ENCODE results near the gene MT2A. TPM values are rescaled to one million over a fixed set of nuclear protein-coding genes. Genes with fewer than 3 reads are reported as not detected.

The MT2A gene
- total and polyA plus RNA-seq, 2 of the 13 experiments (the other 11 are each of a cell fraction or from before 2014, with no cell fraction given) = 135 to 371 TPM

DNA sequence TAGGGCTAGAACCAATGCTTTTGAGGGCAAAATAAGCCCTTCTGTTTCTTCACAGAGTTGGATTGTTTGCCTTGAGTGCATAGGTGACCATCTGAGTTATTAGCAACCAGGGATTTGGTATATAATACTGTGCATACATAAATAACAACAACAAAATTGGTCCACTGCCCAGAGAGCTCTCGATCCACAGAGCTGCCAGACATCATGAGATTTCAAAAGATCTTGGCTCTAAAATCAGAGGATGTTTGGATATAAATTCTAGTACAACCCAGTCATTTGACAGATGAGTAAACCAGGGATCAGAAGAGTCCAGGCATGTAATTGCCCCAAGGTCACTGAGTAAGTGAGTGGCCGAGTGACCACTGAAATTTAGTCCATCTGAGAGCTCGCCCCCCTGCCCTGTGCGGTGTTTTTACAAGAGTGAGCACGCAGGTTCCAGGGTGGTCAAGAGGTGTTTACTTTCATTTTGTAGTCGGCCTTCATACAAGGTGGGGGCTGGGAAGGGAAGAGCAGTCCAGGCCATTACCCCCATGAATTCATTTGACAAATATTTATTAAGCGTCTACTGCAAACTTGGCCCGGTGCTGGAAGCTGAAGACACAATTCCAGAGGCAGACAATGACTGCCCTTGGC is 1.8 kb upstream of the MT2A start (continued):
- TF ChIP-seq, protein P1, sequence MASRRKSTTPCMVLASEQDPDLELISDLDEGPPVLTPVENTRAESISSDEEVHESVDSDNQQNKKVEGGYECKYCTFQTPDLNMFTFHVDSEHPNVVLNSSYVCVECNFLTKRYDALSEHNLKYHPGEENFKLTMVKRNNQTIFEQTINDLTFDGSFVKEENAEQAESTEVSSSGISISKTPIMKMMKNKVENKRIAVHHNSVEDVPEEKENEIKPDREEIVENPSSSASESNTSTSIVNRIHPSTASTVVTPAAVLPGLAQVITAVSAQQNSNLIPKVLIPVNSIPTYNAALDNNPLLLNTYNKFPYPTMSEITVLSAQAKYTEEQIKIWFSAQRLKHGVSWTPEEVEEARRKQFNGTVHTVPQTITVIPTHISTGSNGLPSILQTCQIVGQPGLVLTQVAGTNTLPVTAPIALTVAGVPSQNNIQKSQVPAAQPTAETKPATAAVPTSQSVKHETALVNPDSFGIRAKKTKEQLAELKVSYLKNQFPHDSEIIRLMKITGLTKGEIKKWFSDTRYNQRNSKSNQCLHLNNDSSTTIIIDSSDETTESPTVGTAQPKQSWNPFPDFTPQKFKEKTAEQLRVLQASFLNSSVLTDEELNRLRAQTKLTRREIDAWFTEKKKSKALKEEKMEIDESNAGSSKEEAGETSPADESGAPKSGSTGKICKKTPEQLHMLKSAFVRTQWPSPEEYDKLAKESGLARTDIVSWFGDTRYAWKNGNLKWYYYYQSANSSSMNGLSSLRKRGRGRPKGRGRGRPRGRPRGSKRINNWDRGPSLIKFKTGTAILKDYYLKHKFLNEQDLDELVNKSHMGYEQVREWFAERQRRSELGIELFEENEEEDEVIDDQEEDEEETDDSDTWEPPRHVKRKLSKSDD (CRISPR knock-in tag; IDR thresholded peaks at IDR 0.05; ENCODE audit: low read depth) = no peak
- no peak for TF ChIP-seq ATF7-NPFF (CRISPR knock-in tag; IDR thresholded peaks at IDR 0.05; ENCODE audit: low read depth)
- TF ChIP-seq MTF2 (CRISPR knock-in tag; IDR thresholded peaks at IDR 0.05; ENCODE audit: borderline replicate concordance) = no peak; the same call in 1 of the 2 replicates
- TF ChIP-seq ZNF44 (CRISPR knock-in tag; IDR thresholded peaks at IDR 0.05) = no peak
- TF ChIP-seq IRF9 (CRISPR knock-in tag; IDR thresholded peaks at IDR 0.05; ENCODE audit: borderline replicate concordance) = no peak; the same call in 1 of the 2 replicates
- TF ChIP-seq SP140L (CRISPR knock-in tag; IDR thresholded peaks at IDR 0.05; ENCODE audit: borderline replicate concordance) = no peak
- no peak; the same call in 1 of the 2 replicates for TF ChIP-seq RFX3 (CRISPR knock-in tag; IDR thresholded peaks at IDR 0.05)
- no peak for TF ChIP-seq RBM39 (IDR thresholded peaks at IDR 0.05; ENCODE audit: low read depth, low read length, poor library complexity, severe bottlenecking)
- TF ChIP-seq ZSCAN25 (CRISPR knock-in tag; IDR thresholded peaks at IDR 0.05) = peak; percentile 68
- TF ChIP-seq ERF (CRISPR knock-in tag; IDR thresholded peaks at IDR 0.05) = no peak
- no peak for TF ChIP-seq AHR (CRISPR knock-in tag; IDR thresholded peaks at IDR 0.05)
- no peak; the same call in 1 of the 2 replicates for TF ChIP-seq ZMYM3 (CRISPR knock-in tag; IDR thresholded peaks at IDR 0.05)
- TF ChIP-seq, protein P2, sequence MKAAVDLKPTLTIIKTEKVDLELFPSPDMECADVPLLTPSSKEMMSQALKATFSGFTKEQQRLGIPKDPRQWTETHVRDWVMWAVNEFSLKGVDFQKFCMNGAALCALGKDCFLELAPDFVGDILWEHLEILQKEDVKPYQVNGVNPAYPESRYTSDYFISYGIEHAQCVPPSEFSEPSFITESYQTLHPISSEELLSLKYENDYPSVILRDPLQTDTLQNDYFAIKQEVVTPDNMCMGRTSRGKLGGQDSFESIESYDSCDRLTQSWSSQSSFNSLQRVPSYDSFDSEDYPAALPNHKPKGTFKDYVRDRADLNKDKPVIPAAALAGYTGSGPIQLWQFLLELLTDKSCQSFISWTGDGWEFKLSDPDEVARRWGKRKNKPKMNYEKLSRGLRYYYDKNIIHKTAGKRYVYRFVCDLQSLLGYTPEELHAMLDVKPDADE (CRISPR knock-in tag; IDR thresholded peaks at IDR 0.05) = no peak
- TF ChIP-seq RARA (CRISPR knock-in tag; IDR thresholded peaks at IDR 0.05) = no peak; the same call in 1 of the 2 replicates
- no peak for TF ChIP-seq TOPORS (CRISPR knock-in tag; IDR thresholded peaks at IDR 0.05)
- no peak for TF ChIP-seq ZUFSP (CRISPR knock-in tag; IDR thresholded peaks at IDR 0.05; ENCODE audit: borderline replicate concordance)
- TF ChIP-seq FOXA1 (IDR thresholded peaks at IDR 0.05) = no peak
- peak; percentile 75 for TF ChIP-seq FOXA1 (CRISPR knock-in tag; IDR thresholded peaks at IDR 0.05)
- no peak for TF ChIP-seq CCAR2 (optimal IDR thresholded peaks at IDR 0.05; ENCODE audit: low read depth, low read length)
- no peak for TF ChIP-seq AKAP8 (CRISPR knock-in tag; IDR thresholded peaks at IDR 0.05)
- no peak for TF ChIP-seq ZMAT3 (CRISPR knock-in tag; conservative IDR thresholded peaks at IDR 0.05)
- TF ChIP-seq TBX2 (CRISPR knock-in tag; IDR thresholded peaks at IDR 0.05; ENCODE audit: borderline replicate concordance) = no peak
- TF ChIP-seq ZFAT (CRISPR knock-in tag; conservative IDR thresholded peaks at IDR 0.05) = no peak
- no peak for TF ChIP-seq ZKSCAN1 (IDR thresholded peaks at IDR 0.05; ENCODE audit: low read length)
